B cell (primary cell): ENCODE measurements around the gene CAP1. TPM values are rescaled to one million over a fixed set of nuclear protein-coding genes. Genes with fewer than 3 reads are reported as not detected.
A peak's percentile ranks its signal among the peaks of the same experiment; 100 is the strongest.

Experiments
- ATAC-seq: fragments of 200-7000 bp; cut with Tn5 transposase; one replicate; pipeline ENCODE4 v1.10.0; 2021; ENCODE audit warnings: low read depth, mild to moderate bottlenecking, moderate number of reproducible peaks, moderate library complexity
- CTCF ChIA-PET: fragments of 350-600 bp; sonication (Branson Sonifier 250); formaldehyde crosslinking; loops from one replicate; lab custom pipeline; 2021; ENCODE audit warnings: antibody characterized with exemption, inconsistent platforms; lab: Charles Lee
- POLR2A ChIA-PET: fragments of 350-600 bp; sonication (Branson Sonifier 250); formaldehyde crosslinking; loops from one replicate; lab custom pipeline; 2021; ENCODE audit warnings: antibody characterized with exemption; lab: Charles Lee
- DNase-seq: peaks from one replicate; pipeline ENCODE4 v3.0.0; 2013
- H2AFZ ChIP-seq: 2 replicates; pipeline ENCODE4 v1.6.1; 2012; ENCODE audit warnings: mild to moderate bottlenecking, low read depth, low read length; ENCODE audit not compliant: insufficient read depth, poor library complexity, severe bottlenecking
- H3K27ac ChIP-seq, 2 donors: 1 replicate in 1 of 2; 2 replicates in 1 of 2; pipeline ENCODE4 v1.5.1; 2012 to 2013; ENCODE audit warnings: low read length in 2 of 2, mild to moderate bottlenecking in 2 of 2, moderate library complexity in 1 of 2
- H3K27me3 ChIP-seq, 4 experiments: fragments of 200-600 bp in 1 of 4; sonication (generic) in 1 of 4; replicated peaks in 1 of 4; 1 replicate in 2 of 4; 2 replicates in 2 of 4; pipeline versions ENCODE4 v1.6.1 to v1.7.0; 2013 to 2016; ENCODE audit warnings: low read length in 3 of 4, mild to moderate bottlenecking in 2 of 4, mixed read lengths in 1 of 4, moderate library complexity in 1 of 4; ENCODE audit not compliant: insufficient read depth in 4 of 4, control insufficient read depth in 3 of 4; ENCODE audit errors: control extremely low read depth in 1 of 4
- H3K36me3 ChIP-seq, 2 experiments: replicated peaks in 1 of 2; 1 replicate in 1 of 2; 2 replicates in 1 of 2; pipeline versions ENCODE4 v1.6.1 to v1.7.1; 2013; ENCODE audit warnings: low read length in 1 of 2; ENCODE audit not compliant: insufficient read depth in 2 of 2, control insufficient read depth in 1 of 2; ENCODE audit errors: control extremely low read depth in 1 of 2, extremely low read depth in 1 of 2
- H3K4me1 ChIP-seq, 2 donors: fragments of 200-600 bp in 1 of 2; sonication (generic) in 1 of 2; 1 replicate in 1 of 2; 2 replicates in 1 of 2; pipeline versions ENCODE4 v1.5.1 to v1.6.1; 2013 to 2017; ENCODE audit warnings: low read length in 2 of 2; ENCODE audit not compliant: control insufficient read depth in 2 of 2, insufficient read depth in 2 of 2
- H3K4me2 ChIP-seq: replicated peaks from 2 replicates; pipeline ENCODE3; 2012; ENCODE audit warnings: mild to moderate bottlenecking, low read depth, low read length; ENCODE audit not compliant: poor library complexity, severe bottlenecking
- H3K4me3 ChIP-seq, 5 experiments: fragments of 200-600 bp in 1 of 5; sonication (generic) in 1 of 5; 1 replicate in 3 of 5; 2 replicates in 2 of 5; pipeline versions ENCODE4 v1.5.1 to v1.7.0; 2011 to 2016; ENCODE audit warnings: low read length in 4 of 5, mild to moderate bottlenecking in 4 of 5, low read depth in 2 of 5, control low read depth in 1 of 5, moderate library complexity in 1 of 5; ENCODE audit not compliant: insufficient read depth in 1 of 5; ENCODE audit errors: control extremely low read depth in 1 of 5, extremely low read depth in 1 of 5
- H3K79me2 ChIP-seq: fragments of 200-600 bp; sonication (generic); one replicate; pipeline ENCODE4 v1.6.0; 2016; ENCODE audit warnings: low read length; ENCODE audit not compliant: control insufficient read depth, insufficient read depth
- H3K9ac ChIP-seq: fragments of 200-600 bp; sonication (generic); 2 replicates; pipeline ENCODE4 v1.6.1; 2017; ENCODE audit warnings: mild to moderate bottlenecking, low read length, moderate library complexity
- H3K9me3 ChIP-seq, 3 donors: one replicate each; pipeline versions ENCODE4 v1.6.1 to v1.7.1; 2013; ENCODE audit warnings: low read length in 2 of 3; ENCODE audit not compliant: control insufficient read depth in 2 of 3, insufficient read depth in 1 of 3; ENCODE audit errors: control extremely low read depth in 1 of 3
- H4K20me1 ChIP-seq: 2 replicates; pipeline ENCODE4 v1.6.0; 2012; ENCODE audit warnings: mild to moderate bottlenecking, low read length; ENCODE audit not compliant: insufficient read depth, control insufficient read depth, poor library complexity, severe bottlenecking
- H3K27ac Mint-ChIP-seq: one replicate; pipeline ENCODE4 v1.8.0; 2021; ENCODE audit warnings: mixed read lengths
- H3K27me3 Mint-ChIP-seq: one replicate; pipeline ENCODE4 v1.8.0; 2021; ENCODE audit warnings: mixed read lengths
- H3K4me1 Mint-ChIP-seq: one replicate; pipeline ENCODE4 v1.8.0; 2021; ENCODE audit warnings: mixed read lengths
- H3K4me3 Mint-ChIP-seq: one replicate; pipeline ENCODE4 v1.8.0; 2021; ENCODE audit warnings: mixed read lengths
- H3K9me3 Mint-ChIP-seq: one replicate; pipeline ENCODE4 v1.8.0; 2022; ENCODE audit warnings: mixed read lengths; ENCODE audit not compliant: insufficient read depth
- EZH2 ChIP-seq: IDR thresholded peaks from 2 replicates; pipeline ENCODE4 v1.6.1; 2012; ENCODE audit warnings: borderline replicate concordance, low read depth, mild to moderate bottlenecking, moderate library complexity, low read length; ENCODE audit not compliant: insufficient read depth, poor library complexity, severe bottlenecking
- WGBS: methylation state at CpG from one replicate; pipeline ENCODE4 v1.1.5; 2013; ENCODE audit warnings: missing lambda C conversion rate; ENCODE audit not compliant: insufficient coverage; 5-methylcytosine and 5-hydroxymethylcytosine counted together
- intact Hi-C: fragments of 100-400 bp; cut with micrococcal nuclease; formaldehyde crosslinking; loops from one replicate; pipeline ENCODE4 v1.10.0; 2022
- polyA plus RNA-seq: library from polyadenylated mRNA; depleted of rRNA; stranded (reverse); fragments of >200 nt; gene quantifications from 2 replicates; pipeline ENCODE4 v1.2.3, GENCODE V29; 2012
- total RNA-seq, 2 donors: library from RNA; stranded (reverse); fragments of 120-200 nt in 1 of 2; gene quantifications; 1 replicate in 1 of 2; 2 replicates in 1 of 2; pipeline versions ENCODE4 v1.2.3 to v1.2.4, GENCODE V29; 2013 to 2022
- TF ChIP-seq, protein P1 (sequence below): fragments of 200-600 bp; IDR thresholded peaks from one replicate; pipeline ENCODE4 v1.8.0; 2022; ENCODE audit warnings: antibody characterized with exemption, mild to moderate bottlenecking

Gene CAP1
- total and polyA plus RNA-seq, 2 donors (not counting 1 experiment from before 2014, with no cell fraction given) = 175 to 203 TPM

DNA sequence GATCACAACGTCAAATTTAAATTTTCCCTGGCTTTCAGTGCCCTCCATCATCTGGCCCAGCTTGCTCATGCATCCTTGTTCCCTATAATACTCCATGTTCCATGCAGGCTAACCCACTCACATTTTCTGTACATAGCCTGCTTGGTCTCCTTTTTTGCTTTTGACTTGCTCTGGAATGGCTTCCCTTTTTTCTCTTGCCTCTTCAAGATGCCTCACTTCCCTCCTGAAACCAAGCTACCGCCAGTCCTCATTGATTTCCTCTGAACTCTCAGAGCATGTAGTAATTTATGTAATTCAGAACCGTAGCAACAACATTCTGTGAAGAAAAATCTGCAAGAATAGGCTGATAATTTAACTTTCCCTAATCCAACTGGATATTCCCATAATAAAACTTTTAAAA is 10.3 kb downstream of the CAP1 start:
- peak overlapping the region; percentile 11 for H3K27ac Mint-ChIP-seq
- Histone ChIP-seq H3K9ac (no peak overlapping the region), H3K4me1 (peaks cover 82 to 84% of the 10 kb centered on the region in 2 donors), H3K27me3 (no peaks in the 10 kb centered on the region), H3K4me3 (no peak overlapping the region), H3K79me2 (peaks cover 99% of the 10 kb centered on the region), H3K36me3 (peaks cover 8 to 45% of the 10 kb centered on the region in 2 experiments), H3K9me3 (no peaks in the 10 kb centered on the region), H4K20me1 (peaks cover 70% of the 10 kb centered on the region), H3K4me2 (peak overlapping the region; percentile 50), H3K27ac (peak overlapping the region; percentile 21 to 64), H2AFZ (no peak overlapping the region)
- ATAC-seq (peak; percentile 36), DNase-seq (peak; percentile 53)
- H3K4me1 Mint-ChIP-seq = peaks cover 73% of the 10 kb centered on the region
- POLR2A ChIA-PET = no interaction called here
- no peaks in the 10 kb centered on the region for H3K9me3 Mint-ChIP-seq
- TF ChIP-seq, protein P1, sequence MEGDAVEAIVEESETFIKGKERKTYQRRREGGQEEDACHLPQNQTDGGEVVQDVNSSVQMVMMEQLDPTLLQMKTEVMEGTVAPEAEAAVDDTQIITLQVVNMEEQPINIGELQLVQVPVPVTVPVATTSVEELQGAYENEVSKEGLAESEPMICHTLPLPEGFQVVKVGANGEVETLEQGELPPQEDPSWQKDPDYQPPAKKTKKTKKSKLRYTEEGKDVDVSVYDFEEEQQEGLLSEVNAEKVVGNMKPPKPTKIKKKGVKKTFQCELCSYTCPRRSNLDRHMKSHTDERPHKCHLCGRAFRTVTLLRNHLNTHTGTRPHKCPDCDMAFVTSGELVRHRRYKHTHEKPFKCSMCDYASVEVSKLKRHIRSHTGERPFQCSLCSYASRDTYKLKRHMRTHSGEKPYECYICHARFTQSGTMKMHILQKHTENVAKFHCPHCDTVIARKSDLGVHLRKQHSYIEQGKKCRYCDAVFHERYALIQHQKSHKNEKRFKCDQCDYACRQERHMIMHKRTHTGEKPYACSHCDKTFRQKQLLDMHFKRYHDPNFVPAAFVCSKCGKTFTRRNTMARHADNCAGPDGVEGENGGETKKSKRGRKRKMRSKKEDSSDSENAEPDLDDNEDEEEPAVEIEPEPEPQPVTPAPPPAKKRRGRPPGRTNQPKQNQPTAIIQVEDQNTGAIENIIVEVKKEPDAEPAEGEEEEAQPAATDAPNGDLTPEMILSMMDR = no peak
- 44% methylated on average over 1 of the region's 3 CpGs for WGBS
- CTCF ChIA-PET = interaction anchor here (0.9 to 2.2 kb wide), 3 partner anchors 11 to 18 kb away, joined by 3 to 10 read pairs (median 6); no protein-coding TSS in a partner anchor
- H3K27me3 Mint-ChIP-seq = no peaks in the 10 kb centered on the region
- intact Hi-C loops = no loop called here
- H3K4me3 Mint-ChIP-seq = peak overlapping the region; percentile 24

DNA sequence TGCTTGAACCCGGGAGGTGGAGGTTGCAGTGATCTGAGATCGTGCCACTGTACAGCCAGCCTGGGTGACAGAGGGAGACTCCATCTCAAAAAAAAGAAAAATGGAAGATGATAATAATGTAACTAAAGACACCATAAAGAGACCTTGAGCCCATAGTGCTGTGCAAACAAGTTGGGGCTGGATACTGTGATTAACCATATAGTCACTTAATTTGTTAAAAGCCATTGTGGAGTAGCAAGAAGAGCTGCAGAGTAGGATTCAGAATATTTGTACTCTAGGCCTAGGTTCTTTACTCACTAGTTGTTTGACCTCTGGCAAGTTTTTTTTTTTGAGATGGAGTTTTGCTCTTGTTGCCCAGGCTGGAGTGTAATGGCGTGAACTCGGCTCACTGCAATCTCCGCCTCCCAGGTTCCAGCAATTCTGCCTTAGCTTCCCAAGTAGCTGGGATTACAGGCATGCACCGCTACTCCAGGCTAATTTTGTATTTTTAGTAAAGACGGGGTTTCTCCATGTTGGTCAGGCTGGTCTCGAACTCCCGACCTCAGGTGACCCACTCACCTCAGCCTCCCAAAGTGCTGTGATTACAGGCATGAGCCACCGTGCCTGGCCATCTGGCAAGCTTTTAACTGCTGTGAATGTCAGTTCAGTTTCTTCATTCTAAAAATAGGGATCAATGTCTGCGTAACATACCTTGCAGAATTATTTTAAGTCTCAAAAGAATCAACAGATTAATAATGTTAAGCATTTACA is 12.8 kb downstream of the CAP1 start:
- Histone ChIP-seq H3K27me3 (no peaks in the 10 kb centered on the region), H3K4me2 (no peak overlapping the region), H3K27ac (peak overlapping the region in 1 of 2 donors; percentile 50), H4K20me1 (peaks cover 67% of the 10 kb centered on the region), H3K36me3 (peaks cover 7 to 52% of the 10 kb centered on the region in 2 experiments), H3K9me3 (no peaks in the 10 kb centered on the region), H3K79me2 (peaks cover 99% of the 10 kb centered on the region), H3K4me3 (no peak overlapping the region), H3K4me1 (peaks cover 85 to 90% of the 10 kb centered on the region in 2 donors), H3K9ac (no peak overlapping the region), H2AFZ (no peak overlapping the region)
- ATAC-seq (no peak), DNase-seq (no peak)
- Mint-ChIP-seq H3K4me3 (no peak overlapping the region), H3K27me3 (no peaks in the 10 kb centered on the region), H3K4me1 (peaks cover 78% of the 10 kb centered on the region), H3K9me3 (no peaks in the 10 kb centered on the region), H3K27ac (no peak overlapping the region)
- 100% methylated on average over 3 of the region's 11 CpGs for WGBS
- CTCF ChIA-PET = no interaction called here
- TF ChIP-seq, protein P1 = no peak
- no peak for TF ChIP-seq EZH2
- POLR2A ChIA-PET = no interaction called here
- intact Hi-C loops = no loop called here
